Activated naive CD4-positive, alpha-beta T cell treated with anti-CD3 and anti-CD28 coated beads, Interleukin-2, amount 50 U/mL, for 16 hours (primary cell): Measurements from ENCODE around the gene ASB3.
"Not testable (repeated sequence)": the region's sequence is repeated elsewhere in the genome, so short reads cannot be mapped to it uniquely, and the experiment has no call there.

Experiments used
- DNase-seq: peaks from one replicate; pipeline ENCODE4 v3.0.0-alpha.2; 2020

The ASB3 gene

GRCh38 chr2:53729143-53729762, 57.5 kb downstream of the ASB3 start:
- no peak for DNase-seq

GRCh38 chr2:53727921-53728320, 58.8 kb downstream of the ASB3 start:
- DNase-seq = no peak

GRCh38 chr2:53725662-53726061, 61.1 kb downstream of the ASB3 start:
- DNase-seq = no peak

GRCh38 chr2:53724536-53724935, 62.2 kb downstream of the ASB3 start:
- no peak for DNase-seq

- not testable (repeated sequence) for DNase-seq
These were observed 65.8 kb downstream of the ASB3 start for GRCh38 chr2:53720944-53721343.

- no peak for DNase-seq
These were observed 71.2 kb downstream of the ASB3 start for GRCh38 chr2:53715568-53715967.

- DNase-seq = no peak
These were observed 75.4 kb downstream of the ASB3 start for GRCh38 chr2:53711271-53711780.

GRCh38 chr2:53708988-53709387, 77.8 kb downstream of the ASB3 start:
- no peak for DNase-seq

- no peak for DNase-seq
These were observed 85.5 kb downstream of the ASB3 start for GRCh38 chr2:53701221-53701620.

GRCh38 chr2:53697686-53698085, 89.1 kb downstream of the ASB3 start:
- no peak for DNase-seq

GRCh38 chr2:53697092-53697491, 89.7 kb downstream of the ASB3 start:
- no peak for DNase-seq

- DNase-seq = no peak
These were observed 91.2 kb downstream of the ASB3 start for GRCh38 chr2:53695575-53695974.

GRCh38 chr2:53694096-53694771, 92.5 kb downstream of the ASB3 start:
- DNase-seq = no peak

GRCh38 chr2:53690876-53691275, 95.9 kb downstream of the ASB3 start:
- no peak for DNase-seq

GRCh38 chr2:53672881-53673522, 113.8 kb downstream of the ASB3 start:
- no peak for DNase-seq

GRCh38 chr2:53670331-53670730, 116.4 kb downstream of the ASB3 start:
- no peak for DNase-seq

- no peak for DNase-seq
These were observed 118.1 kb downstream of the ASB3 start for GRCh38 chr2:53668624-53669026.

- not testable (repeated sequence) for DNase-seq
These were observed 119.6 kb downstream of the ASB3 start for GRCh38 chr2:53667130-53667529.

- DNase-seq = no peak
These were observed 125.9 kb downstream of the ASB3 start for GRCh38 chr2:53660886-53661285.

GRCh38 chr2:53658474-53658873, 128.3 kb downstream of the ASB3 start:
- not testable (repeated sequence) for DNase-seq

GRCh38 chr2:53655256-53655655, 131.5 kb downstream of the ASB3 start:
- no peak for DNase-seq

- no peak for DNase-seq
These were observed 132.4 kb downstream of the ASB3 start for GRCh38 chr2:53654396-53654795.

GRCh38 chr2:53652131-53652530, 134.6 kb downstream of the ASB3 start:
- no peak for DNase-seq

- no peak for DNase-seq
These were observed 140.0 kb downstream of the ASB3 start for GRCh38 chr2:53646788-53647187.
